Lower leg skin (tissue), 4 donors: ENCODE measurements around the gene PIP. TPM values are rescaled to one million over a fixed set of nuclear protein-coding genes. Genes with fewer than 3 reads are reported as not detected.
"Not testable (repeated sequence)": the region's sequence is repeated elsewhere in the genome, so short reads cannot be mapped to it uniquely, and the experiment has no call there.

ENCODE experiments used
- DNase-seq, 2 donors: peaks; one replicate each; pipeline ENCODE4 v3.0.0-alpha.2; 2019; ENCODE audit warnings: low spot score in 2 of 2
- H3K4me3 ChIP-seq: fragments of 200-600 bp; sonication (generic); 2 replicates; pipeline ENCODE4 v1.5.1; 2017; ENCODE audit warnings: mild to moderate bottlenecking, low read depth; ENCODE audit not compliant: poor library complexity, severe bottlenecking
- POLR2A ChIP-seq, 2 donors: fragments of 450-650 bp; IDR thresholded peaks; one replicate each; pipeline ENCODE4 v1.6.1; 2016 to 2017; ENCODE audit warnings: antibody characterized with exemption in 2 of 2, mild to moderate bottlenecking in 1 of 2, moderate library complexity in 1 of 2
- WGBS, 2 donors: methylation state at CpG; one replicate each; pipeline ENCODE4 v1.1.5; 2018; 5-methylcytosine and 5-hydroxymethylcytosine counted together
- intact Hi-C: fragments of 100-400 bp; cut with DNase I; formaldehyde crosslinking; loops from one replicate; pipeline ENCODE4 v1.15.0; 2023; ENCODE audit warnings: low total_unique reads
- total RNA-seq, 4 donors: library from RNA; depleted of rRNA; stranded (reverse); fragments of >200 nt; gene quantifications; one replicate each; pipeline ENCODE4 v1.1.0, GENCODE V29; 2016
- TF ChIP-seq, protein P1 (sequence below), 3 donors: fragments of 450-650 bp; IDR thresholded peaks; one replicate each; pipeline ENCODE4 v1.5.1; 2016; ENCODE audit warnings: antibody characterized with exemption in 3 of 3, mild to moderate bottlenecking in 3 of 3, moderate library complexity in 2 of 3

PIP gene
- total RNA-seq, 4 donors from 2014 or later: 64.4 to 1,497 (median 370) TPM

DNA sequence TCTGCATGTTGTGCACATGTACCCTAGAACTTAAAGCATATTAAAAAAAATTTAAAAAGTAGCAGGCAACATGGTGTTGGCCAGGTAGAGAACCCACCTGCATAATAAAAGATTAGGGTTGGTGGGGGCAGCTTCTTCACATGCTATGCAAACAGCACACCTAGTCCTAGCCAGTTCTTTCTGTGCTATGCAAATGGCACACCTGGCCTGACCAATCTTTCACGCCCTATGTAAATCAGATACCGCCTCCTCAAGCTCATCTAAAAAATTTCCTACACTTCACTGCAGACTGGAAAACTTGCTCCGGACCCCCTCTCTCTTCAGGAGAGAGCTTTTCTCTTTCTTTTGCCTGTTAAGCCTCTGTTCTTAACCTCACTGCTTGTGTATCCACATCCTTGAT is 14.5 kb upstream of the PIP start:
- intact Hi-C loops: no loop called here
- H3K4me3 ChIP-seq: no peak overlapping the region
- WGBS, 2 donors: 97% methylated on average over 3 of the region's 3 CpGs
- DNase-seq: no peak
- TF ChIP-seq, protein P1, sequence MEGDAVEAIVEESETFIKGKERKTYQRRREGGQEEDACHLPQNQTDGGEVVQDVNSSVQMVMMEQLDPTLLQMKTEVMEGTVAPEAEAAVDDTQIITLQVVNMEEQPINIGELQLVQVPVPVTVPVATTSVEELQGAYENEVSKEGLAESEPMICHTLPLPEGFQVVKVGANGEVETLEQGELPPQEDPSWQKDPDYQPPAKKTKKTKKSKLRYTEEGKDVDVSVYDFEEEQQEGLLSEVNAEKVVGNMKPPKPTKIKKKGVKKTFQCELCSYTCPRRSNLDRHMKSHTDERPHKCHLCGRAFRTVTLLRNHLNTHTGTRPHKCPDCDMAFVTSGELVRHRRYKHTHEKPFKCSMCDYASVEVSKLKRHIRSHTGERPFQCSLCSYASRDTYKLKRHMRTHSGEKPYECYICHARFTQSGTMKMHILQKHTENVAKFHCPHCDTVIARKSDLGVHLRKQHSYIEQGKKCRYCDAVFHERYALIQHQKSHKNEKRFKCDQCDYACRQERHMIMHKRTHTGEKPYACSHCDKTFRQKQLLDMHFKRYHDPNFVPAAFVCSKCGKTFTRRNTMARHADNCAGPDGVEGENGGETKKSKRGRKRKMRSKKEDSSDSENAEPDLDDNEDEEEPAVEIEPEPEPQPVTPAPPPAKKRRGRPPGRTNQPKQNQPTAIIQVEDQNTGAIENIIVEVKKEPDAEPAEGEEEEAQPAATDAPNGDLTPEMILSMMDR (IDR thresholded peaks at IDR 0.05): no peak
- TF ChIP-seq POLR2A (IDR thresholded peaks at IDR 0.05): no peak

DNA sequence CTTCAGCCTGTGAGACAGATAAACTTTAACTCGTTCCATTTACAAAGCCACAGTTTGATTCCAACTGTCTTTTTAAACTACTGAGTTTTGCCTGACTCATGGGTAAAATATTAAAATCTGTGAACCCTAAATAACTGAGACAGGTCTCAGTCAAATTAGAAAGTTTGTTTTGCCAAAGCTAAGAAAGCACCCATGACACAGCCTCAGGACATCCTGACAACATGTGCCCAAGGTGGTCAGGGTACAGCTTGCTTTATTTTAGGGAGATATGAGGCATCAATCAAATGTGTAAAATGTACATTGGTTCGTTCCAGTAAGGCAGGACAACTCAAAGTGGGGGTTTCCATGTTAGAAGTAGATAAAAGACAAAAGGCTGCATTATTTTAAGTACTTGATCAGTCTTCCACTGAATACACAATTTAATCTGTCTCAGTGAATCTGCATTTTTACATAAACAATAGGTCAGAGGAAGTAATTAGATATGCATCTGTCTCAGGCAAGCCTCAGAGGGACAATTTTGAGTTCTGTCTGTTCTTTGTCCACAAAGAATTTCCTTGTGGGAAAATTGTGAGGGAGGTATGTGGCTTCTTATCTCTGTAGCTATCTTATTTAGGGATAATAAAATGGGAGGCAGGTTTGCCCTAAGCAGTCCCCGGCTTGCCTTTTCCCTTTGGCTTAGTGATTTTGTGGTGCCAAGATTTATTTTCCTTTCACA is 11.0 kb upstream of the PIP start:
- 34 to 45% methylated on average over 3 of the region's 3 CpGs for WGBS, 2 donors
- TF ChIP-seq, protein P1 (IDR thresholded peaks at IDR 0.05): no peak
- no peak for TF ChIP-seq POLR2A (IDR thresholded peaks at IDR 0.05)
- H3K4me3 ChIP-seq: no peak overlapping the region
- no peak for DNase-seq
- intact Hi-C loops: no loop called here

DNA sequence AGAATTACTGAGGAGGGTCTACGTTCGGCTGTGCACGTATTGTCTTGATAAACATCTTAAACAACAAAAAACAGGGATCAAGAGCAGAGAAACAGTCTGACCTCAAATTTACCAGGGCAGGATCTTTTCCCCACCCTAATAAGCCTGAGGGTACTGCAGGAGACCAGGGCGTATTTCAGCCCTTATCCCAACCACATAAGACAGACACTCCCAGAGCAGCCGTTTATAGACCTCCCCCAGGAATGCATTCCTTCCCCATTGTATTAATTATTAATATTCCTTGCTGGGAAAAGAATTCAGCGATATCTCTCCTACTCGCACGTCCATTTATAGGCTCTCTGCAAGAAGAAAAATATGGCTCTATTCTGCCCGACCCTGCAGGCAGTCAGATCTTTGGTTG is 8.6 kb upstream of the PIP start:
- intact Hi-C loops, H3K4me3 ChIP-seq, DNase-seq: not testable (repeated sequence)
- WGBS, 2 donors: 94 to 96% methylated on average over 9 of the region's 9 CpGs

DNA sequence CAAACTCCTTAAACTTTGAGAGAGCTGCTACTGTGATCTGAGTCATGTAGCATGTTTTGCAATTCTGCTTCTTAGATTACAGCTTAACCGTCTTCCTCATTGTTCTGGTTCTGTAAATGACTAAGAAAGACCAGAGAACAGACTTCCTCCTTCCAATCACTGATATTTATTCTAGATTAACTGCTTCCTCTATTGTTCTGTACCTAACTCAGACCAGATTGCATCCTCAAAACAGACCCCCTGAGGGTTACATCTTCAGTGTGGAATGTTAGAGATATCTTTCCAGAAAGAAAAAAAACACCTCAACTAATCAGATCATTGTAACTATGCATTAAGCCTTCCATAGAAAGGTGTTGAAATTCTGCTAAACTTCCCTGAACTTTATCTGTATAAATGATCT is 5.7 kb upstream of the PIP start:
- H3K4me3 ChIP-seq: no peak overlapping the region
- no peak for TF ChIP-seq POLR2A (IDR thresholded peaks at IDR 0.05)
- TF ChIP-seq, protein P1 (IDR thresholded peaks at IDR 0.05): no peak
- 7 to 14% methylated on average over 1 of the region's 1 CpG for WGBS, 2 donors
- intact Hi-C loops: no loop called here
- no peak for DNase-seq

DNA sequence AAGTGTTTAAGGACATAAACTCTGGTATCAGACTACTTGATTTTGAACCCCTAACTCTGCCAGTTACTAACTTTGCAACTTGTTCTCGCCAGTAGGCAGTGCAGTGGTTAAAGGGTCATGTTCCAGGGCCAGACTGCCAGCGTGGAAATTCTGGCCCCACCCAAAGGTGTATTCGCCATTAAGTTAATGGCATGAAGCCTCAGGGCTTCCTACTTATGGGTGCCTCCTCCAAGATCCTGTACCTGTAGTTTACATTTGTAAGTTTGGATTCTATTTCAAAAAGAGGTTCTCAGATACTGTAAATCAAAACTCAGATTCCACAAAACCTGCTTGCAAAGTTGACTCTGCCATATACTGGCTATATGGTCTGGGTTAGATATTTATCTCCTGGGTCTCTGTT is 2.8 kb upstream of the PIP start:
- WGBS, 2 donors: 27 to 56% methylated on average over 3 of the region's 3 CpGs
- no peak for DNase-seq
- no peak overlapping the region for H3K4me3 ChIP-seq
- TF ChIP-seq POLR2A (IDR thresholded peaks at IDR 0.05): no peak
- TF ChIP-seq, protein P1 (IDR thresholded peaks at IDR 0.05): no peak
- intact Hi-C loops: no loop called here

DNA sequence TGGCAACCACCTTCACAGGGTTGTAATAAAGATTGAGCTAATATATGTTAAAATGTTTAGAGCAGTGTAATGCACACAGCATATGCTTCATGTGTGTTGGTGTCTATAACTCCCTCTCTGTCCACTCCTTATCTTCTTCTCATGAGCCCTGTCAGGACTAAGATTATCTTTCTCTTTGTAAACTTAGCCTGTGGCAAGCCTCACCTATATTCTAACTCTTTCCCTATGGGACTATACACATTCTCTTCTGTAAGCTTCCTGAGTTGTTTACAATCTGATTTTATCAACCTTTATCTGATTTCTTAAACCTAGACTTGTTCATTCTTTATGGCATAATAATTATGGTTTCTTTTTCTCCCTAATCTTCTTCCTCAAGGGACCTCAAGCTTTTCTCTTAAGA is 2.4 kb upstream of the PIP start:
- intact Hi-C loops: no loop called here
- no peak for TF ChIP-seq POLR2A (IDR thresholded peaks at IDR 0.05)
- TF ChIP-seq, protein P1 (IDR thresholded peaks at IDR 0.05): no peak
- no peak overlapping the region for H3K4me3 ChIP-seq
- DNase-seq: no peak
